Stimulated activated CD4-positive, alpha-beta T cell treated with anti-CD3 and anti-CD28 coated beads, TNF-alpha, amount 100 ng/mL, for 24 hours (primary cell): ENCODE results near the gene MROH2A.
"Not testable (repeated sequence)": the region's sequence is repeated elsewhere in the genome, so short reads cannot be mapped to it uniquely, and the experiment has no call there.

Experiments
- DNase-seq, 3 experiments: peaks; one replicate each; pipeline ENCODE4 v3.0.0-alpha.2; 2020; ENCODE audit warnings: low read depth in 3 of 3

Gene MROH2A, protein sequence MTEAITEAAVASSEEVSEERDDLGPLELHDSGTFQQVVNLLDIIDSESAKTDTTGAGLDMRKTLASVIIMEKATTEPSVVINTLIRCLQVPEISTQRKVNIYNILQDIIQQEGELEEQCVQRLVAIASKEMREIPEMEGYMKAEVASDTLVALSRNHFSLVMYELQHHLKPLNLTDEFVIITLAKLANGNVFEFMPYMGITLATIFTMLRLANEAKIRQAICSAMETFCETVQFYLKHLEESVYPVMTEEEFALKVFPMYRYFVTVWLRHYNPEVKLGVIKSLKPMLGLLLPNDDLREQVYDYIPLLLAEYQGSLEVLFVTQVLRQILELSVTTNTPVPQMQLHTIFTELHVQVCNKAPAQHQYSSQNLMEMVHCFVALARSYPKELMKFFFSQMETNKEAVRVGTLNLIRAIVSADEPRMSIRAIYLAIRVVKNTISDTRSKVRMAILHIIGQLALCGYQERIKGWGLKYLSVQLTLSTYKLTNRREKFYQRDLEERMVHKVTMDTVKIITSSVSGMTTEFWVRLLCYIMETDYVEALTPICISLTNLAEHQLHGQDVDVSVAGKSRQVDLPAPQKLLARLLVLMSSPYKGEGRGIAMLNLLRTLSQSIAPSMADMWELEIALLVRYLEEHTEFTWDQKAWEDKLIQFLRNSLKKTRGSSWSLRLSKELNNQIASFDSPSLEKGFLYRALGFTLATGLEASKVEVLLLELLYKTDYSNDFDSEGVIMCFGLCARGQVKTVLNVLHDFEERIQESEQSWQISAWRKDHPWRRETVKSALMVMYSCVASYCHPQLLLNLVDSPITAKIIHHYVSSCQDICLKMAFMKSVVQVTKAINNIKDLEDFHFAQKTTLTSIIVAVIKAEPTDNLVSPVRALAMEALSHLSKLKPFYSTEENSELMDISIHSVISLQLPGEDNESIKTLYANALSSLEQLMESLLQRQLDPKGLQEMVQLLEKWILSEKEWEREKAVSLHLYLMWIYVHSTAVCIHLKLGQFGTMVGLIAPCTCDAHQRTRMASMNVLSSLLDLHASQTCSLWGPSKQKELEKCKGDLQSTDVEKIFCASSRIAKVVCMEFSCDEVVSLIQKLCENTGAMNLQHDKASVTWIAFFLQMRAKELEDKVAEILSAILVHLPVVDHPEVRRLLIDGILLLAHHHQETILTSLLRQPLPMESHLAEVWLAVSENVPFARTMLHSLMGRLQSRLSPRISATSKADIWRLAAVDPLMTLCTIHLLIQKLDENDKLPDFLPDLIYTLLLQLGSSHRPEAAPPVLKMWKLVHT (N-terminal part only)

DNA sequence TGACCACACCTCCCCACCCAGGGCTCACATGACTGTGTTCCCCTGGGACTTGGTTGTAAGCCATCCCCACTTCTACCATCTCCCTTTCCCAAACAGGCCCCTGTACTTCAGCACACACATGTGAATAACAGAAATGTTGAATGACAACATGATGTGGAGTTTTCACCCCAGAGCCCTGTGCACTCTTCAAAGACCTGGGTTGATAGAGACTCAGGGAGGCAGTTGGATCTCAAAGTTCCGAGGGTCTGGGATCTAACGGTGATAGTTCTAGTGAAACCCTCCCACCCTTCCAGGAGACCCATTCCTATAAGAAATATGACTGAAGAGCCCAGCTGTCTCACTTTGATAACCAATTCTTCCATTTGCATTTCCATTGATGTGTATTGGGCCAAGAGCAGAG, at the start of gene MROH2A:
MROH2A (plus strand) TSS at position 301 of the 400 bp plus-strand sequence. CDS start 1,029 bp downstream, outside the sequence.
- no peak for DNase-seq

DNA sequence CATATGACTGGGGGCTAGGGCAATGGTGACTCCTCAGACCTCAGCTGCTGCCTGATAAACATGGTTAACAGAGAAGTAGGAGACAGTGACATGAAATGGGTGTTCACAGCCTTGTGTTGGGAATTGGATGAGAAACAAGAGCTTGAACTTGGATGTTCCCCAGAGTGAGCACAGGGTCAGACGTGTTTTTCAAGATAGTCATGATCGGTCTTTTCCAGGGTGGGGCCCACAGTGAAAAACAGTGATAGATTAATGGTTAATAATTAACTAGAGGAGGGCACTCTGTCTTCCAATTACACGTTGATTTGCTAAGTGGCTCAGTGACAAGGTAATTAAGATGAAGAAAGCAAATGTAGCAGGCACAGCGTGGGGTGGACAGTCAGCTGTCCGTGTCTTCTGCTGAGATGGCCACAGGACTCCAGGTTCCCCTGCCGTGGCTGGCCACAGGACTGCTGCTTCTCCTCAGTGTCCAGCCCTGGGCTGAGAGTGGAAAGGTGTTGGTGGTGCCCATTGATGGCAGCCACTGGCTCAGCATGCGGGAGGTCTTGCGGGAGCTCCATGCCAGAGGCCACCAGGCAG, 49.3 kb upstream of the MROH2A start, which contains the start of gene UGT1A3:
UGT1A3 (plus strand) TSS at position 320 of the 579 bp plus-strand sequence; CDS start at position 405, 85 bp downstream.
- DNase-seq, result no peak

DNA sequence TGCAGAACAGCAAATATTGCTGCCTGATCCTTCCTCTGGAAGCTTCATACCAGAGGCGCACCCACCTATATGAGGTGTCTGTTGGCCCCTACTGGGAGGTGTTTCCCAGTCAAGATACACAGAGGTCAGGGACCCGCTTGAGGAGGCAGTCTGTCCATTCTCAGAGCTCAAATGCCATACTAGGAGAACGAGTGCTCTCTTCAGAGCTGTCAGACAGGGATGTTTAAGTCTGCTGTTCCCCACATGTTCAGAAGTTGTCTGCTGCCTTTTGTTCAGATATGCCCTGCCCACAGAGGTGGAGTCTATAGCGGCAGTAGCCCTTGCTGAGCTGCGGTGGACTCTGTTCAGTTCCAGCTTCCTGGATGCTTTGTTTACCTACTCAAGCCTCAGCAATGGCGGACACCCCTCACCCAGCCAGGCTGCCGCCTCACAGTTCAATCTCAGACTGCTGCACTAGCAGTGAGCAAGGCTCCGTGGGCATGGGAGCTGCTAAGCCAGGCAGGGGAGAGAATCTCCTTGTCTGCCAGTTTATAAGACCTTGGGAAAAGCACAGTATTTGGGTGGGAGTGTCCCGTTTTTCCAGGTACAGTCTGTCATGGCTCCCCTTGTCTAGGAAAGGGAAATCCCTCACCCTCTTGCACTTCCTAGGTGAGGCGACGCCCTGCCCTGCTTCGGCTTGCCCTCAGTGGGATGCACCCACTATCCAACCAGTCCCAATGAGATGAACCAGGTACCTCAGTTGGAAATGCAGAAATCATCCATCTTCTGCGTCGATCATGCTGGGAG, 41.1 kb upstream of the MROH2A start:
- DNase-seq, result not testable (repeated sequence)

DNA sequence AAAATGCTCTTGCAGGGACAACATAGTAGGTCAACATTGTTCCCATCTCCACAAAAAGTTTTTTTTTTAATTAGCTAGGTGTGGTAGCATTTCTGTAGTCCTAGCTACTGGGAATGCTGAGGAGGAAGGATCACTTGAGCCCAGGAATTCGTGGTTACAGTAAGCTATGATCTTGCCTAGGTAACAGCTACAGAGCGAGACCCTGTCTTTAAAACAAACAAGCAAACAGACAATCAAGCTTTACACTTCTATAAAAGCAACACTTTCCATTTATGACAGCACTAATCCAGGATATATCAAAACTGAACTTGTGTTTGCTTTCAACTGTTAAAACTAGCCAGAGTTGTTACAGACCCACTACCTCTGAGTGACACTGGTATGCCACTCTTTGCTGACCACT, 37.3 kb upstream of the MROH2A start:
- no peak for DNase-seq

DNA sequence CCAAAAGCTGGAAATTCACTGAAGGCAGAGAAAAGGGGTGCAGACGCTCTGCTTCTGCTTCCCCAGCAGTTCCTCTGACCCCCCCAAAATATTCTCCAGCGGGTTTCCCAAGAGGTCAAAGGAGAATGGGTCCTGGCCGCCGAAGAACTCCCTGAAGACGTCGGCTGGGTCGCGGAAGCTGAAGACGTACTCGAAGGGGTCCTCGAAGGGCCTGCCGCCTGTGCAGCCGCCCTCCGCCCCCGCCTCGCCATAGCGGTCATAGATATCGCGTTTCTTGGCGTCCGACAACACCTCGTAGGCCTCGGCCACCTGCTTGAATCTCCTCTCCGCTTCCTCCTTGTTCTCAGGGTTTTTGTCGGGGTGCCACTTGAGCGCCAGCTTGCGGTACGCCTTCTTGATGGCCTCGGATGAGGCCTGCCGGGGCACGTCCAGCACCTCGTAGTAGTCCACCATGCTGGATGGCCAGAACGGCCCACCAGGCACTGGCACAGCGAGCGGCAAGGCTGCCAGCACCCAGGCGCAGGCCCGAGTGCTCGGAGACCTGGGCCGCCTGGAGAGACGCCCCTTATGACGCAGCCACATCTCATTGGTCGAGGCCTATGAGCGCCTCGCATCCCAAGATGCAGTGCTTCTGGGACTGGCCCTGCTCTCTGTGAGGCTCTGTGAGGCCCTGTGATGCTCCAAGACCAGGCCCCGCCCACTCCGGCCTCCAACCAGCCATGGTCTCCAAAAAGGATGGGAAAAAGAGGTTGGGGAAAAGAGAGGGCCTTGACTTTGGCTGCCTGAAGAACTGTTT, 34.5 kb upstream of the MROH2A start:
- DNase-seq, result no peak

DNA sequence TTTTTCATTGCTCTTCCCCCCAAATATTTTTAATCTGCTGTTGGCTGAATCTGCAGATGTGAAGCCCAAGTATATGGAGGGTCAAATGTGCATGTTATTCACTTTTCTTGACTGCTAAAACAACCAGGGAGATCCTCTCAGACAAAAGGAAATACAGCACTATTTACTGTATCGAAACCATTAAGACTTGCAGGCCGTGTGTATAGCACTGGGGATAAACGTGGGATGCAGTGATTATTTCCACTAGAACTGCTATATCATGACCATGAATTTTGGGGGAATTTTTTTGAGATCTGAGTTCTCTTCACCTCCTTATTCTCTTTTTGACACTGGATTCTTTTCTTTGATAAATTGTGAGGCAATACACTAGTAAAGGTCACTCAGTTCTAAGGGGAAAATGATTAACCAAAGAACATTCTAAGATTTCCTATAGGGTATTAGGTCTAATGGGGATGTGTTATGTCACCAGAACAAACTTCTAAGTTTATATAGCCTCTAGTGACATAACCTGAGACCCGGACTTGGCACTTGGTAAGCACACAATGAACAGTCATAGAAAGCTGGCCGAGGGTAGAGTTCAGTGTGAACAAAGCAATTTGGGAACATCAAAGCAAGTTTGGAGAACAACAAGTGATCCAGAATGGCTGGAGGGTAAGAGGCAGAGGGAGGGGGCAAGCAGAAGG, 32.9 kb upstream of the MROH2A start:
- DNase-seq, result no peak

DNA sequence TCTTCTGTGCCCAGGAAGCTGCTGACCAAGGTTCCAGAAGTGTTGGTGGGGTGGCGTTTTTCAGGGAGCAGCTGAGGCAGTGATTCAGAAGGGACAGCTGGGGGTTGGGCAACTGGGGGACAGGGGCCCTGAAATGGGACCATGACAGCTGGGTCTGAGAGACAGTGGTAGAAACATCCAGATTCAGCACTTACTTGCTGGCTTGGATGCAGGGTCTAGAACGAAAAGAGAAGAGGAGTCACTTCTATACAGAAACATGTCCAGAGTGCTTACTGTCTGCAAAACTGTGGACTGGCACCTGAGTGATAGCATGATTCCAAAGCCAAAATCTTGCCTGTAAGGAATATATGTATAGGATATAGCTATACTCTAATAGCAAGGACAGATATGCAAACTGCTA, 32.3 kb upstream of the MROH2A start:
- not testable (repeated sequence) for DNase-seq

DNA sequence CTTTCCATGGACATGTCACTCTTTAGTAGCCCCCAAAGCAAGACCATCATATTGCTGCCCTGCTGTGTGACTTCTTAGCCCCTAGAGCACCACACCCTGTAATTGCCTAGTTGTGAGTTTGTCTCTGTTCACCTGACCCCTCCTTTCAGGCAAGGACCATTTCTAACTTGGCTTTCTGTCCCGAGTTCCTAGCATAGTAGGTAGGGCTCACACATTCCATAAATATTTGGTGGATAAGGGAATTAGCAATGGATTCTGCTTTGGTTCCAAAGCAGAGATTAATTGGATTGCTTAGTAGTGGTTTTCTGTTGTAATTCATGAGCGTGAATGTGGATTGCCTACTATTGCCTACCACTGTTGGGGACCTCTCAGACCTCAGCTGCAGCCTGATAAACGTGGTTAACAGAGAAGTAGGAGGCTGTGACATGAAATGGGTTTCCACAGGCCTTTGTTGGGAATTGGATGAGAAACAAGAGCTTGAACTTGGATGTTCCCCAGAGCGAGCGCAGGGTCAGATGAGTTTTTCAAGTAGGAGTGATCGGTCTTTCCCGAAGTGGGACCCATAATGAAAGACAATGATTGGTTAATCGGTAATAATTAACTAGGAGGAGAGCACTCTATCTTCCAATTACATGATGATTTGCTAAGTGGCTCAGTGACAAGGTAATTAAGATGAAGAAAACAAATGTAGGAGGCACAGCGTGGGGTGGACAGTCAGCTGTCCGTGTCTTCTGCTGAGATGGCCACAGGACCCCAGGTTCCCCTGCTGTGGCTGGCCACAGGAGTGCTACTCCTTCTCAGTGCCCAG, 31.5 kb upstream of the MROH2A start:
- DNase-seq, result no peak

DNA sequence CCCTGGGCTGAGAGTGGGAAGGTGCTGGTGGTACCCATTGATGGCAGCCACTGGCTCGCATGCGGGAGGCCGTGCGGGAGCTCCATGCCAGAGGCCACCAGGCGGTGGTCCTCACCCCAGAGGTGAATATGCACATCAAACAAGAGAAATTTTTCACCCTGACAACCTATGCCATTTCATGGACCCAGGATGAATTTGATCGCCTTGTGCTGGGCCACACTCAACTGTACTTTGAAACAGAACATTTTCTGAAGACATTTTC, 30.9 kb upstream of the MROH2A start:
- DNase-seq, result no peak

DNA sequence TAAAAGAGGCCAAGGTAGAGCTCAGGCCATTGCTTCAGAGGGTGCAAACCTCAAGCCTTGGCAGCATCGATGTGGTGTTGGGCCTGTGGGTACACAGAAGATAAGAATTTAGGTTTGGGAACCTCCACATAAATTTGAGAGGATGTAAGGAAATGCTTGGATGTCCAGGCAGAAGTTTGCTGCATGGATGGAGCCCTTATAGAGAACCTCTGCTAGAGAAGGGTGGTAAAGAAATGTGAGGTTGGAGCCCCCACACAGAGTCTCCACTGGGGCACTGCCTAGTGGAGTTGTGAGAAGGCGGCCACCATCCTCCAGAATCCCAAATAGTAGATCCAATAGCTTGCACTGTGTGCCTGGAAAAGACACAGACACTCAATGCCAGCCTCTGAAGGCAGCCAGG, 27.4 kb upstream of the MROH2A start:
- not testable (repeated sequence) for DNase-seq

DNA sequence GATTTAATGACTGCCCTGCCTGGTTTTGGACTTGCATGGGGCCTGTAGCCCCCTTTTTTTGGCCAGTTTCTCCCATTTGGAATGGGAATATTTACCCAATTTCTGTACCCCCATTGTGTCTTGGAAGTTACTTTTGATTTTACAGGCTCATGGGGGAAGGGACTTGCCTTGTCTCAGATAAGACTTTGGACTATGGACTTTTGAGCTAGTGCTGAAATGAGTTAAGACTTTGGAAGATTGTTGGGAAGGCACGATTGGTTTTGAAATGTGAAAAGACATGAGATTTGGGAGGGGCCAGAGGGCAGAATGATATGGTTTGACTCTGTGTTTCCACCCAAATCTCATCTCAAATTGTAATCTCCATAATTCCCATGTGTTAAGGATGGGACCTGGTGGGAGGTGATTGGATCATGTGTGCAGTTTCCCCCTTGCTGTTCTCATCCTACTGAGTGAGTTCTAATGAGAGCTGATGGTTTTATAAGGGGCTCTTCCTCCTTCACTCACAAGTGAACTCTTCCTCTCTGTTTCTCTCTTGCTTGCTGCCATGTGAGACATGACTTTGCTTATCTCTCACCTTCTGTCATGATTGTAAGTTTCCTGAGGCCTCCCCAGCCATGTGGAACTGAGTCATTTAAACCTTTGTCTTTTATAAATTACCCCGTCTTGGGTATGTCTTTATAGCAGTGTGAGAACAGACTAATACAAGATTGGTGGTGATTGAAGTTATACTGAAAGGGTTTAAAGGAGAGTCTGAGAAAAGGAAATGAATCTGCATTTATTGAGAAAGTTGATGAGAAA, 26.7 kb upstream of the MROH2A start:
- DNase-seq, result not testable (repeated sequence)

DNA sequence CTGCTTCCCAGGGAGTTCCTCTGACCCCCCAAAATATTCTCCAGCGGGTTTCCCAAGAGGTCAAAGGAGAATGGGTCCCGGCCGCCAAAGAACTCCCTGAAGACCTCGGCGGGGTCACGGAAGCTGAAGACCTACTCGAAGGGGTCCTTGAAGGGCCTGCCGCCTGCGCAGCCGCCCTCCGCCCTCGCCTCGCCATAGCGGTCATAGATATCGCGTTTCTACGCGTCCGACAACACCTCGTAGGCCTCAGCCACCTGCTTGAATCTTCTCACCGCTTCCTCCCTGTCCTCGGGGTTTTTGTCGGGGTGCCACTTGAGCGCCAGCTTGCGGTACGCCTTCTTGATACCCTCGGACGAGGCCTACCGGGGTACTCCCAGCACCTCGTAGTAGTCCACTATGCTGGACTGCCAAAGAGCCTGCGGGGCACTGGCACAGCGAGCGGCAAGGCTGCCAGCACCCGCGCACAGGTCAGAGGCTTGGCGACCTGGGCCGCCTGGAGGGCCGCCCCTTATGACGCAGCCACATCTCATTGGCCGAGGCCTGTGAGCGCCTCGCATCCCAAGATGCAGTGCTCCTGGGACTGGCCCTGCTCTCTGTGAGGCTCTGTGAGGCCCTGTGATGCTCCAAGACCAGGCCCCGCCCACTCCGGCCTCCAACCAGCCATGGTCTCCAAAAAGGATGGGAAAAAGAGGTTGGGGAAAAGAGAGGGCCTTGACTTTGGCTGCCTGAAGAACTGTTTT, 23.1 kb upstream of the MROH2A start:
- no peak for DNase-seq

DNA sequence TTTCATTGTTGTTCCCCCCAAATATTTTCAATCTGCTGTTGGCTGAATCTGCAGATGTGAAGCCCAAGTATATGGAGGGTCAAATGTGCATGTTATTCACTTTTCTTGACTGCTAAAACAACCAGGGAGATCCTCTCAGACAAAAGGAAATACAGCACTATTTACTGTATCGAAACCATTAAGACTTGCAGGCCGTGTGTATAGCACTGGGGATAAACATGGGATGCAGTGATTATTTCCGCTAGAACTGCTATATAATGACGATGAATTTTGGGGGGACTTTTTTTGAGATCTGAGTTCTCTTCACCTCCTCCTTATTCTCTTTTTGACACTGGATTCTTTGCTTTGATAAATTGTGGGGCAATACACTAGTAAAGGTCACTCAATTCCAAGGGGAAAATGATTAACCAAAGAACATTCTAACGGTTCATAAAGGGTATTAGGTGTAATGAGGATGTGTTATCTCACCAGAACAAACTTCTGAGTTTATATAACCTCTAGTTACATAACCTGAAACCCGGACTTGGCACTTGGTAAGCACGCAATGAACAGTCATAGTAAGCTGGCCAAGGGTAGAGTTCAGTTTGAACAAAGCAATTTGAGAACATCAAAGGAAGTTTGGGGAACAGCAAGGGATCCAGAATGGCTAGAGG, 21.6 kb upstream of the MROH2A start:
- DNase-seq, result no peak

DNA sequence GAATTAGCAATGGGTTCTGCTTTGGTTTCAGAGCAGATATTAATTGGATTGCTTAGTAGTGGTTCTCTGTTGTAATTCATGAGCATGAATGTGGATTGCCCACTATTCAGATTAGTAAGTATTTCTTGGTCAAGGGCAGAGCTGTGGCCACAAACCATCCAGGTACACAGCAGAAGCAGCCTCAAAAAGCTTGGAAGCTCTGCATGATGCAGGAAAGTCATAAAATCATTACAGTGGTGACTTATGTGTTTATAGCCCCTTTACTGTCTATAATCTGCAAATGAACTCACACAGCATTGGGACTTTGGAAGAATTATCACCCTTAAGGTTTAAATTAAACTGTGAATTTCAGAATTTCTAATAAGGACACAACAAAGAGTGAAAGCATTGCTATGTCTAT, 20.0 kb upstream of the MROH2A start:
- DNase-seq, result no peak

DNA sequence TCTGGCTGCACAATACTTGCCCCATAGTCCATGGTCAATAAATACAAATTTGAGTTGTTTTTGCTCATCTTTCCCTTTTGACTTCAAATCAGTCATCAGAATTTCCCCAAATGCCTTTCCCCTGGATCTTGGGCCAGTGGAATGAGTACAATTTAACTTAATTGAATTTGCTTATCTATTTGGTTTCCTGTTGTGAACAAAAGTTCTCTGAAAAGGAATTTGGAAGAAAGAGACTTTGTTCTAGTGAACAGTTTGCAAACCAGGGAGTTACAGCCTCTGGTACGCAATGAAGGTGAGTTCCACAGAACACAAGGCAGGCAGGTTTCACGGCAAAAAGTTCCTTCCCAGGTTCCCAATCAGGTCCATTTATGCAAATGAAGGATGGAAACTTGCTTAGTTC, 19.3 kb upstream of the MROH2A start:
- DNase-seq, result no peak

DNA sequence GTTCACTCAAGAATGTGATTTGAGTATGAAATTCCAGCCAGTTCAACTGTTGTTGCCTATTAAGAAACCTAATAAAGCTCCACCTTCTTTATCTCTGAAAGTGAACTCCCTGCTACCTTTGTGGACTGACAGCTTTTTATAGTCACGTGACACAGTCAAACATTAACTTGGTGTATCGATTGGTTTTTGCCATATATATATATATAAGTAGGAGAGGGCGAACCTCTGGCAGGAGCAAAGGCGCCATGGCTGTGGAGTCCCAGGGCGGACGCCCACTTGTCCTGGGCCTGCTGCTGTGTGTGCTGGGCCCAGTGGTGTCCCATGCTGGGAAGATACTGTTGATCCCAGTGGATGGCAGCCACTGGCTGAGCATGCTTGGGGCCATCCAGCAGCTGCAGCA, 18.1 kb upstream of the MROH2A start, which contains the start of gene UGT1A1:
UGT1A1 (plus strand) TSS at position 228 of the 400 bp plus-strand sequence; CDS start at position 246, 18 bp downstream.
- no peak for DNase-seq
